ENCODE data around the gene GALNT9.
"Not testable (repeated sequence)": the region's sequence is repeated elsewhere in the genome, so short reads cannot be mapped to it uniquely, and the experiment has no call there.

GALNT9 gene

DNA sequence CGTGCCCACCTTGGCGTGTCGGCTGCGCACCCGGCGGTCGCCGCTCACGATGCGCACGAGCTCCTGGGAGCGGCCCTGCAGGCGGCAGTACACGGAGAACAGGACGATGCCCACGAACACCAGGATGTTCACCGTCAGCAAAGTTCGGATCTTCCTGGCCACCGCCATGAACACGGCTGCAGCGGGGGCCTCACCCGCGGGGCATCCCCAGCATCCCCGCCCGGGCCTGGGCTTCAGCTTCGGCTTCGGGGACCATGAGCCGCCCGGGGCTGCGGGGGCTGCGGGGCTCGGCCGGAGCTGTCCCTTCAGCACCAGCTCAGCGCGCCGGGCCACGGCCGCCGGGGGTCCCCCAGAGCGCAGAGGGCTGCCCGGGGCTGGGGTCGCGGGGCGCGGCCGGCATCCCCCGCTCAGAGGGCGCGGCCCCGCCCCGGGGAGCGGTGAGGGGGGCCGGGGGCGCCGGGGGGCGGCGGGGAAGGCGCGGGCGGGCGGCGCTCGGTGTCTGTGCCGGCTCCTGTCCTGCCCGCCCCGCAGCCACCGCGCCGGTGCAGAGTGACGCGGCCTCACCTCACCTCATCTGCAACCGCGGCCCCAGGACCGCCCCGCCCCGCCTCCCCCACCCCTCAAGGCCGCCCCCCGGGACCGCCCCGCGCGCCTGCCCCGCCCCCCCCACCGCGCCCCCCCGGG, at the start of gene GALNT9:
GALNT9 (minus strand) TSS at position 554 of the 684 bp plus-strand sequence; CDS start at position 168, 386 bp downstream.
- no peaks in the 10 kb centered on the region for H3K36me3 Mint-ChIP-seq
- no peak within 1 kb of the TSS for H3K27ac Mint-ChIP-seq
- H3K4me1 Mint-ChIP-seq: peaks cover 18% of the 10 kb centered on the region
- H3K4me3 Mint-ChIP-seq: no peak within 1 kb of the TSS
- peaks cover 78% of the 10 kb centered on the region for H3K27me3 Mint-ChIP-seq
- H3K9me3 Mint-ChIP-seq: peaks cover 7% of the 10 kb centered on the region
- ATAC-seq: peak; percentile 38

DNA sequence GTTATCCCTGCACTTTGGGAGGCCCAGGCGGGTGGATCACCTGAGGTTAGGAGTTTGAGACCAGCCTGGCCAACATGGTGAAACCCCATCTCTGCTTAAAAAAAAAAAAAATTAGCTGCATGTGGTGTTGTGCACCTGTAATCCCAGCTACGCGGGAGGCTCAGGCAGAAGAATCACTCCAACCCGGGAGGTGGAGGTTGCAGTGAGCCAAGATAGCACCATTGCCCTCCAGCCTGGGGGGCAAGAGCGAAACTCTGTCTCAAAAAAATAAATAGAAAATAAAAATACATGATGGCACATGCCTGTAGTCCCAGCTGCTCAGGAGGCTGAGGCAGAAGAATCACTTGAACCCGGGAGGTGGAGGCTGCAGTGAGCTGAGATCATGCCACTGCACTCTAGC, 49.7 kb upstream of the GALNT9 start:
- H3K27ac Mint-ChIP-seq, H3K36me3 Mint-ChIP-seq, H3K4me3 Mint-ChIP-seq, H3K9me3 Mint-ChIP-seq, H3K4me1 Mint-ChIP-seq, ATAC-seq: not testable (repeated sequence)
- peaks cover 37% of the 10 kb centered on the region for H3K27me3 Mint-ChIP-seq

DNA sequence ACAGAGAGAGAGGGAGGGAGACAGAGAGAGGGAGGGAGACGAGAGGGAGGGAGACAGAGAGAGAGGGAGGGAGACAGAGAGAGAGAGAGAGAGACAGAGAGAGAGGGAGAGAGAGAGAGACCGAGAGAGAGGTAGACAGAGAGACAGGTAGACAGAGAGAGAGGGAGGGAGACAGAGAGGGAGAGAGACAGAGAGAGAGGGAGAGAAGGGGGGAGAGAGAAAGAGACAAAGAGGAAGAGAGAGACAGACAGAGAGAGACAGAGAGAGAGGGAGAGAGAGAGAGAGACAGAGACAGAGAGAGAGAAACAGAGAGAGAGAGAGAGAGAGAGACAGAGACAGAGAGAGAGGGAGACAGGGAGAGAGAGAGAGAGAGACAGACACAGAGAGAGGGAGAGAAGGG, 47.8 kb upstream of the GALNT9 start:
- Mint-ChIP-seq H3K9me3 (no peaks in the 10 kb centered on the region), H3K36me3 (no peaks in the 10 kb centered on the region), H3K4me3 (no peak overlapping the region), H3K27me3 (peaks cover 55% of the 10 kb centered on the region), H3K4me1 (no peaks in the 10 kb centered on the region), H3K27ac (no peak overlapping the region)
- ATAC-seq: no peak

DNA sequence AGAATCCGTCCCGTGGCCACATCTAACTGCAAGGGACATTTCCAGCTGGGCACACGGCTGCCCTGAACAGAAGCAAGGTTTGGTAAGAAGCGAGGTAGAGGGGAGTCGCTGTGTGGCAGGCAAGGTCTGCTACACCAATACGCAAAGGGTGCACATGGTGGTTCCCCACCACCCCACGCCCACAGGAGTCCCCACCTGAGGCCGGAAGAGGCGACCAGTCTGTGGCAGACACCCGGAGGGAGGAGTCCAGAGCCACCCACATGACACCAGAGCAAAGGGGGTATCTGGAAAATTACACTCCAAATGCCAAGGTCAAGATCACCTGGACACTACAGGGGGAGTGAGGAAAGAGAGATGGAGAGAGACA, 47.1 kb upstream of the GALNT9 start:
- no peak for ATAC-seq
- peaks cover 62% of the 10 kb centered on the region for H3K27me3 Mint-ChIP-seq

DNA sequence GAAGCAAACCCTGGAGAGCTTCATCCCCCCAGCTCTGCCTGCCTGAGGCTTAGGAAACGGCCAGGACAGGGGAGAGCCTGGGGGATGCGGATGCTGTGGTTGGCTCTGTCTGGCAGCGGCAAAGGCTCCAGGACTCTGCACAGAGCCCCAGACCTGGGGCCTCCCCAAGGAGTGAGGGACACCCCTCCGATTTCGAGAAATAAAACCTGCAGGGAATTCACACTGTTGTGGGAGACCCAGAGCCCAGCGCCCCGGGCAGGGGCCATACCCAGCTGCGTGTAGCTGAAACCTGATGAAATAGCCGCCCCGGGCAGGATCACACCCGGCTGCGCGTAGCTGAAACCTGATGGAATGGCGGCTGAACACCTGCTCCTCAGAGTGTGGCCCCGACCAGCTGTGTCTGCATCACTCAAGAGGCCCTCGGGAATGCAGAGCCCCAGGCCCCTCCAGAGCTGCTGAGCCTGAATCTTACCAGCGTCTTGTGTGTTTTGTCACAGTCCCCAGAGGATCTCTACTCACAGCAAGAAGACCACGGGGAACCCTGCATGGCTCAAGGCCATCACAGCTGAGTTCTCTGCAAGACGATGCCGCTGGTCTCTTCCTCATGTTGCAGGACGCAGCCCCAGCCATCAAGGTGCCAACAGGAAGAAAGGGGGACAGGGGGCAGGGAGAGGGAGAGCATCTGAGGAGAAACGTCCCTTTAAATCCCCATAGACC, 46.5 kb upstream of the GALNT9 start:
- ATAC-seq: no peak
- Mint-ChIP-seq H3K4me3 (no peak overlapping the region), H3K9me3 (no peaks in the 10 kb centered on the region), H3K36me3 (no peaks in the 10 kb centered on the region), H3K27me3 (peaks cover 67% of the 10 kb centered on the region), H3K4me1 (no peaks in the 10 kb centered on the region), H3K27ac (no peak overlapping the region)

More for the DNA sequence above, 47.1 kb upstream of the GALNT9 start:
- no peak overlapping the region for H3K4me3 Mint-ChIP-seq
- no peaks in the 10 kb centered on the region for H3K36me3 Mint-ChIP-seq
- no peak overlapping the region for H3K27ac Mint-ChIP-seq
- no peaks in the 10 kb centered on the region for H3K9me3 Mint-ChIP-seq
- no peaks in the 10 kb centered on the region for H3K4me1 Mint-ChIP-seq

DNA sequence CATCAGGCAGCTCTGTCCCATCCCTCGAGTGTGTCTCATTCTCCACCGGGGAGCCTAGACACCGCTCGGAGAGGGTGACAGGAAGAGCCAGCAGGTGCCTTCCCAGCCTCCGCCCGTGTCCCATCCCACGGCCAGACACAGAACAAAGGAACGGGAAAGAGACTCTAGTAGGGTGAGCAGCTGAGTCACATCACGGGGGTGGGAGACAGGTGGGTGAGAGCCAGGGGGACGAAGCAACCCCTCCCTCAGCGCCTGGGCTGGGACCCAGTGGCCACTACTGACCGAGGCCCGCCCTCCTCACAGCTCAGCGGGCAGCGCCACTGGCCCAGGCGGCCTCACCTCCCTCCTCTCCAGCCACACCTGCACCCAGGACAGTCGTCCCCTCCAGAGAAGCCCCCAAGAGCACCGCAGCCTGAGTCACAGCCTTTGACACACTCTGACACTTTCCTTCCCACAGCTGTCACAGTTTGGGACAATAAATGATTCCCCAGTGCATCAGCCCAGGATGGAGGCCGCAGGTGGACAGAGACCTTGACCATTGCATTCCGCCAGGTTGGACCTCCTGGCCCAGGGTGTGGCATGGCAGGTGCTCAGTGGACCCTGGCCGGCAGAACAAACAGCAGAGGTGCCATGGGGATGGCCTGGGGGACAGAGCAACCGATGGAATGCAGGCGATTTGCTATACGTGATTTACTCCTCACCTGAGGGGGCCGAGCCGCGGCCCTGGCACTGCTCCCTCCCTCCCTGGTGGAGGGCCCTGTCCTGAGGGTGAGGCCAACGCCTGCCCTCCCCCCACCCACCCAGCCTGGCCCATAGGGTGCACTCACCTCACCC, 45.4 kb upstream of the GALNT9 start:
- Mint-ChIP-seq H3K36me3 (no peaks in the 10 kb centered on the region), H3K4me1 (no peaks in the 10 kb centered on the region), H3K27me3 (peaks cover 78% of the 10 kb centered on the region), H3K27ac (no peak overlapping the region), H3K4me3 (no peak overlapping the region), H3K9me3 (no peaks in the 10 kb centered on the region)
- no peak for ATAC-seq

DNA sequence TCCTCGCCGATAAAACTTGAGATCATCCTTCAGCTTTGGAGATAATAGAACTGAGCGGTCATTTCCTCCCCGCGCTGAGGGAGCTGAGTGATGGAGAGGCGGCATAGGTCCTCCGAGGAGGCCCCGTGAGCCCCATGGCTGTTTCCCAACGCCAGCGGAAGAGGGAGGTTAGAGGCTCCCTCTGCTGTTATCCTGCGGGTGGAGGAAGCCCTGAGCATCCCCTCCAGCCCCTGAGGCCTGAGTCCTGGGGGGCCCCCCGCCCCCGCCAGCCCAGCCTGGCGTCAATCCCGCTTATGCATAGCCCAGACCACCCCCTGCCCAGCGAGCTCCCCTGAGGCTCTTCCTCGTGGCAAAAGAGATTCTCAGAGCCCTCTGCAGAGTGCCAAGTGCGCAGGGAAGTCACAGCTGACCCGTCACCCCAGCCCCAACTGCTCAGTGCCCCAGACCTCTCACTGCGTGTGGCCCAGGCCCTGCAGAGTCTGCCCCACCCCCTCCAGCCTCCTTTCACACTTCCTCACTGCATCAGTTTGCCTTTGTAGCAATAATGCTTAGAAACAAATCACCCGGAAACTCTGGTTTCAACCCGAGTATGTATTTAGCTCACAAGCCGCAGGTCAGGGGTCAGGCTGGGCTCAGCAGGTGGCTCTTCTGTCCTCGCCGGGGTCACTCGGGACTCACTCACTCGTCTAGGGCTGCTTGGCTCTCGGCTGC, 44.7 kb upstream of the GALNT9 start:
- no peaks in the 10 kb centered on the region for H3K4me1 Mint-ChIP-seq
- H3K4me3 Mint-ChIP-seq: no peak overlapping the region
- H3K27ac Mint-ChIP-seq: no peak overlapping the region
- H3K9me3 Mint-ChIP-seq: no peaks in the 10 kb centered on the region
- no peaks in the 10 kb centered on the region for H3K36me3 Mint-ChIP-seq
- ATAC-seq: no peak
- H3K27me3 Mint-ChIP-seq: peaks cover 86% of the 10 kb centered on the region

DNA sequence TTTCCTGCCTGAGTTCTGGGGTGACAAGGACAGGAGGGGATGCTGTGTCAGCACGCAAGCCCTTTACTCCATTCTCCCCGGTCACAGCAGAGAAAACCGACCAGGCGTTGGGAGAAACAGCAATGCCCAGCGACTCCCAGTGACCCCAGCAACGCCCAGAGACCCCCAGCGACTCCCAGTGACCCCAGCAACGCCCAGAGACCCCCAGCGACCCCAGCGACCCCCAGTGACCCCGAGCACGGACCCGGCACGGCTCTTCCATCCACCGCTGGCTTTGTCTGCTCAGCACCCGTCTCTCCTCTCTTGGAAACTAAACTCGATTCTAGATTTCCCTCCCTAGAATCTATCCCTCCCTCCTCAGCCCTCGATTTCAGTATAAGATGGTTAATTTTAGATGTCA, 38.5 kb upstream of the GALNT9 start:
- Mint-ChIP-seq H3K4me1 (no peaks in the 10 kb centered on the region), H3K4me3 (no peak overlapping the region), H3K9me3 (peaks cover 4% of the 10 kb centered on the region), H3K27me3 (peaks cover 46% of the 10 kb centered on the region), H3K27ac (no peak overlapping the region), H3K36me3 (no peaks in the 10 kb centered on the region)
- no peak for ATAC-seq

DNA sequence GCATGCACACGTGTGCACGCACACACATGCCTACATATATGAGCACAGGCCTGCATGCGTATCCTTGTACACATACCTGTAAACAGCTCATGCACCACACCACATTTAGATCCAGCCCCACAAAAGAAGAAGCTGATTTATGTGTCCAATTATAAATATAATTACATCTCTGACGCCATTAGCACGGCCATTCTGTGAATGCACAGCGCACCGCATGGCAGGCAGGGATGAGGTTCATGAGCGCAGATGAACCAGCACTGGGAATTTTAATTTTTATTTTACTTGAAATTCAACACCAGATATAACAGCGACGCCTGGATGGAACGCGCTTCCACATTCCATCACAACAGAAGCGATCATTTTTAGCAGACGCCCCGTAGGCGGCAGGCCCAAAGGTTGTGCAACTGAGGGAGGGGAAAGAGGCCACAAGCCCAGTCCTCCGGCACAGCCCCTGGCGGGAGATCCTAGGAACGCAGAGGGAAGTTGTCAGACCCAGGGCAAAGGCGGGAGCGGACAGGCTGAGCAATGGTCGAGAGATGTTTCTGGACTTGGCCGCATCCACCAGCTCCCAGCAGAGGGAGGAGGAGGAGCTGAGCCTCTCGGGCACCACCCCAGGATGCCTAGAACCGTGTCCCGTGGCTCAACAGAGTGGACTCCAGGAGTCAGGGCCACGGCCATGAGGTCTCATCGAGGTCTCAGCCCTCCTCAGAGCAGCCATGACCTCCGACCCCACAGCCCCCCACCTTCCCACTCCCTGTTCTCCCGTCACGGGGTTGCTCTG, 37.9 kb upstream of the GALNT9 start:
- H3K9me3 Mint-ChIP-seq: peaks cover 4% of the 10 kb centered on the region
- H3K27ac Mint-ChIP-seq: no peak overlapping the region
- H3K4me1 Mint-ChIP-seq: no peaks in the 10 kb centered on the region
- ATAC-seq: no peak
- H3K27me3 Mint-ChIP-seq: peaks cover 40% of the 10 kb centered on the region
- H3K4me3 Mint-ChIP-seq: no peak overlapping the region
- H3K36me3 Mint-ChIP-seq: no peaks in the 10 kb centered on the region

DNA sequence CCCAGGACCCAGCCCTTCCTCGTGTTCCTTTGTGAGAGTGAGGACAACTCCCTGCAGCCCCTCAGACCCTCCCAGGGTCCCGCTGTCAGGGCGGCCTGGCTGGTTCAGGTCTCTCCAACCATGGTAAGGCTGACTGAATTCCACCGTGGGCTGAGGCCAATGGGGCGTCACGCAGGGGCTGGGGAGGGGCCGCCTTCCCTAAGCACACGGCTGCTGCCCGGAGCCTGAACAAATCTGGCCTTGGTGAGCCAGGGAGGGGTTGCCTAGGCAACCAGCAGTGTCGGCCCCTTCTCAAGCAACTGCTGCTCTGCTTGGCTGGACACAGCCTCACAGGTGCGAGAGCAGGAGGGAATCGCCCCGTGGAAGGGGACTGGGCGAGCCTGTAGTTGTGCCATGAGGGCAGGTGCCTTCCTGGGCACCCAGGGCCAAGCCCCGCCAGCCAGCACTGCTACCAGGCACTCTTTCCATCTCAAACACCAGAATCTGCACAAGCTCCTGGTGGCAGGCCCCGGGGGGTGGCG, 37.0 kb upstream of the GALNT9 start:
- H3K27ac Mint-ChIP-seq: no peak overlapping the region
- ATAC-seq: no peak
- H3K4me1 Mint-ChIP-seq: no peaks in the 10 kb centered on the region
- H3K36me3 Mint-ChIP-seq: no peaks in the 10 kb centered on the region
- H3K9me3 Mint-ChIP-seq: peaks cover 4% of the 10 kb centered on the region
- H3K27me3 Mint-ChIP-seq: peaks cover 32% of the 10 kb centered on the region
- H3K4me3 Mint-ChIP-seq: no peak overlapping the region

DNA sequence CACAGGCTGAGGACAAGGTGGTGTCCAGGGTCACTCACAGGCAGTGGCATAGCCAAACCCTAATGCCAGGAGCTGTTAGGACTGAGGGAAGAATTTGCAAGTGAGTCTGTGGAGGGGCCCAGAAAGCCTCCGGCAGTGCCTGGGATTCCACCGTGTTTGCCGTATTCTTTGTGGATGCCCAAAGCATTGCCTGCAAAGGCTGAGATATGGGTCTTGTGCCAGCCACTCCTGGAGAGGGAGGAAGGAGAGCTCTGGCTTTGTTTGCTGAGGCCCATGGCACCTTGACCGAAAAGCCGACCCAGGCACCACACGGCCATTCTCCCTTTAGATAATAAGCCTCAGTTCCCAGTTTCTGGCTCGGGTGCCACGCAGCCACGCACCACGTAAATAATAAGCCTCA, 35.8 kb upstream of the GALNT9 start:
- Mint-ChIP-seq H3K4me1 (peaks cover 4% of the 10 kb centered on the region), H3K4me3 (no peak overlapping the region), H3K27ac (no peak overlapping the region), H3K27me3 (peaks cover 20% of the 10 kb centered on the region), H3K36me3 (no peaks in the 10 kb centered on the region), H3K9me3 (peaks cover 4% of the 10 kb centered on the region)
- no peak for ATAC-seq

DNA sequence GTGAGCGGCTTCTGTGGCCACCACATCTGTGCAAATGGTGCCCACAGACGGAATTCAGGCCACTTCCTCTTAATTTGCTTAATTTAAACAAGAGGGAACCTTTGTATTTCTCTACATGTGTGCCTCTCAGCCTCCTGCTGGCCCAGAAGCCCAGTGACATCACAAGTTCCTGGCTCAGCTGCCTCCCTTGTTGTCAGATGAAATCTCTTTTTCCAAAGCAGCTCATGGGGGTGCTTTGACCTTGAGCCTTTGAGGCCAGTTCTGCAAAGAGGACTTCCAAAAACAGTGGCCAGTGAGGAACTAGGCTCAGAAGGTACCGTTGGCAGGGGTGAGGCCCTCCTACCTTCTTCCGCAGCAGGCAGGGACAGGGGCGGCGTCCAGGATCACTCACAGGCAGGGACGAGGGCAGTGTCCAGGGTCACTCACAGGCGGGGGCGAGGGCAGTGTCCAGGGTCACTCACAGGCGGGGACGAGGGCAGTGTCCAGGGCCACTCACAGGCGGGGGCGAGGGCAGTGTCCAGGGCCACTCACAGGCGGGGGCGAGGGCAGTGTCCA, 35.0 kb upstream of the GALNT9 start:
- peaks cover 12% of the 10 kb centered on the region for H3K27me3 Mint-ChIP-seq
- H3K36me3 Mint-ChIP-seq: peaks cover 6% of the 10 kb centered on the region
- H3K4me1 Mint-ChIP-seq: peaks cover 12% of the 10 kb centered on the region
- no peak overlapping the region for H3K27ac Mint-ChIP-seq
- no peak overlapping the region for H3K4me3 Mint-ChIP-seq
- H3K9me3 Mint-ChIP-seq: peaks cover 7% of the 10 kb centered on the region
- no peak for ATAC-seq

DNA sequence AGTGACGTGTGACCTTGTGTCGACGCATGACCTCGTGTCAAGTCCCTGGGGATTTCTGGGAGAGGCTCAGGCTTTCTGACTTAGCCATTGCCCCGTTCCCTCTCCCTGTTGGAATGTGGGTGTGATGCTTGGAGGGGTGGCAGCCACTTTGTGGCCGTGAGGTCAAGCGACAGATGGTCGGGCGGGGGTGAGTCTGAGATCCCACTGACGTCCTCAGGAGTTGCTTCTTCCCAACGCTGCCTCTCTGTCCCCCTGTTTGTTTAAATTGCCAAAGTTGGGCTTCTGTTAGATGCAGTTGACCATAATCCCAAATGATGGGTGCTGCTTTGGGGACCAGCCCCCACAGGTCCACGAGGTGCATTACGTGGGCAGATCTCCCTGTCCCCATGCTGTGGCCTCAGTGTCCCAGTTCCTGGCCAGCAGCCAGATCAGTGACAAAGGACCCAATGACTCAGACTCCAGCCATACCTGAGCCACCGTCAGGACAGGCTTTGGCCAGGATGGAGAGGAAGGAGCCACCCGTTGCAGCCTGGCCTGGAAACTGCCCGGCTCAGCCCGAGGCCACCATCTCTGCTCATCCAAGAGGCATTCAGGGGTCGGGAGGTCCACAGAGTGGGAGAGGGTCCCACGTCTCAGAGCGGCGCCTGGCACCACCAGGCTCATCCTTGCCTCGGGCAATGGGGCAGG, 34.4 kb upstream of the GALNT9 start:
- no peak overlapping the region for H3K27ac Mint-ChIP-seq
- peaks cover 7% of the 10 kb centered on the region for H3K9me3 Mint-ChIP-seq
- no peak for ATAC-seq
- H3K4me3 Mint-ChIP-seq: no peak overlapping the region
- H3K36me3 Mint-ChIP-seq: peaks cover 6% of the 10 kb centered on the region
- H3K4me1 Mint-ChIP-seq: peaks cover 12% of the 10 kb centered on the region
- H3K27me3 Mint-ChIP-seq: peaks cover 6% of the 10 kb centered on the region

All from stimulated activated memory B cell treated with anti-CD40 and anti-IgM and Interleukin-4, amounts not matched to agents 10 μg/mL and 1 μg/mL and 100 μg/mL, for 72 hours (primary cell).